NCI-H2107 treated with DMSO at 0.1 percent for 48 hours (cell line): ENCODE measurements around the gene NDOR1.
A peak's percentile ranks its signal among the peaks of the same experiment; 100 is the strongest.

Experiments used
- DNase-seq: peaks from one replicate; lab custom pipeline; 2025; ENCODE audit not compliant: unreplicated experiment; lab: John Stamatoyannopoulos, UW

Gene NDOR1

GRCh38 chr9:137205126-137206069 lies at the start of gene NDOR1, which contains the start of gene TMEM203:
Gene NDOR1 (plus strand): TSS chr9:137205700. CDS start chr9:137205778, 78 bp downstream.
Gene TMEM203 (minus strand): TSS chr9:137205648. CDS start chr9:137205414, 234 bp downstream.
- DNase-seq: peak; percentile 42

DNA sequence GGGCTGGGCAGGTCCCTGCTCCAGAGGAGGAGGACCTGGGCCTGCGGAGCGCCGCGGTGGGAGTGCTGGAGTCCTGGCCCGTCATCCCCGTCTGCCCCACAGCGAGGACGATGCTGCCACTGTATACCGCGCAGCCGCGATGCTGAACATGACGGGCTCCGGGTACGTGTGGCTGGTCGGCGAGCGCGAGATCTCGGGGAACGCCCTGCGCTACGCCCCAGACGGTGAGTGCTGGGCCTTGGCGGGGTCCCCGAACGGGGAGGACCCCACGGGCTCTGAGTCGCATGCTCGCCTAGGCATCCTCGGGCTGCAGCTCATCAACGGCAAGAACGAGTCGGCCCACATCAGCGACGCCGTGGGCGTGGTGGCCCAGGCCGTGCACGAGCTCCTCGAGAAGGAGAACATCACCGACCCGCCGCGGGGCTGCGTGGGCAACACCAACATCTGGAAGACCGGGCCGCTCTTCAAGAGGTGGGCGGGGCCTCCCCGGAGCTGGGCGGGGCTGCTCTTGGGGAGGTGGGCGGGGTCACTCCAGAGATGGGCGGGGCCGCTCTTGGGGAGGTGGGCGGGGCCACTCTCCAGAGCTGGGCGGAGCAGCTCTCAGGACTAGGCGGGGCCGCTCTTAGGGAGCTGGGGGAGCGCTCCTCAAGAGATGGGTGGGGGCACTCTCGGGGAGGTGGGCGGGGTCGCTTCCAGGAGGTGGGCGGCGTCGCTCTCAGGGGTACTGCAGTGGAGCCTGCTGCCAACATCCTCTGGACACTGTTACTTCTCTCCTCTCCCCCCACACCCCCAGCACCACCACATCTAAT lies 48.7 kb upstream of the NDOR1 start:
- no peak for DNase-seq

- no peak for DNase-seq
Observed at GRCh38 chr9:137157618-137158415, 47.7 kb upstream of the NDOR1 start.

GRCh38 chr9:137158625-137159024 lies 46.9 kb upstream of the NDOR1 start:
- DNase-seq: no peak

- no peak for DNase-seq
Observed at GRCh38 chr9:137159105-137160053, 46.1 kb upstream of the NDOR1 start.

DNA sequence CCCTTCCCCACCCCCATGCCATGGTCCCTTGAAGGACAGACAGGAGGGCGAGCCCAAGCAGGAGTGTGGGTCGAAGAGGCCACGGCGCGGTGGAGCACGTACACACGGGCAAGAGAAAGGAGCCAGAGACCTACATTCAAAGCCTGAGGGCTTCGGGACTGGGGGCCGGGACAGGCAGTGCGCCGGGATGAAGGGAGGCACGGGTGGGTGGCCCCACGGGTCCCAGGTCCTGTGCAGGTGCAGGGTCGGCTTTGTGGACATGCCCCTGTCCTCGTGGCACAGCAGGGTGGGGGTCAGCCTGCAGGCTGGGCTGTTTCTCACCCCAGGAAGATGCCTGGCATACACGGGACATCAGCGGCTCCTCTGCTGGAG lies 45.5 kb upstream of the NDOR1 start:
- no peak for DNase-seq

DNA sequence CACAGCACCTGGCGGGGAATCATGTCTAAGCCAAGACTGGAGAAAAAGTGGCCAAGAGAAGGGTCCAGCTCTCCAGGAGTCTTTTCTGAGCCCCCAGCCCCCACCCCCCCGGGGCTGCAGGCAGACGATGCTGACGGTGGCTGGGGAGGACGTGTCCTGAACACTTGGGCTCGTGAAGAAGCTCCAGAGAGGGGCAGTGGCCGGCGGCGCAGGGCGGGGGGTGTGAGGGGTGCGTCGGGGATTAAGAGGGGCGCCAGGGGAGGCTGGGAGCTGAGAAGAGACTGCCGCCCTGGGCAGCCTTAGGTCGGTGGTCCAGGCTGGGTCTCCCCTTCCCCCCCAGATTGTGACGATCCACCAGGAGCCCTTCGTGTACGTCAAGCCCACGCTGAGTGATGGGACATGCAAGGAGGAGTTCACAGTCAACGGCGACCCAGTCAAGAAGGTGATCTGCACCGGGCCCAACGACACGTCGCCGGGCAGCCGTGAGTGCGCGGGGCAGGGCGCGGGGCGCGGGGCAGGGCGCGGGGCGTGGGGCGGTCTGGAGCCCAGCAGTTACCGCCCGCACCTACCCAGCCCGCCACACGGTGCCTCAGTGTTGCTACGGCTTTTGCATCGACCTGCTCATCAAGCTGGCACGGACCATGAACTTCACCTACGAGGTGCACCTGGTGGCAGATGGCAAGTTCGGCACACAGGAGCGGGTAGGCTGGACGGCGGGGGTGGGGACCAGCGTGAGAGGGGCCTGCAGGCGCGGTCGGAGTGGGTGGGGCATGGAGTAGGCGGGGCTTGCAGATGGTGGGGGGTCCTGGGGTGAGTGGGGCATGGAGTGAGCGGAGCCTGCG lies 44.6 kb upstream of the NDOR1 start:
- no peak for DNase-seq

GRCh38 chr9:137161558-137162486 lies 43.7 kb upstream of the NDOR1 start:
- DNase-seq: no peak

DNA sequence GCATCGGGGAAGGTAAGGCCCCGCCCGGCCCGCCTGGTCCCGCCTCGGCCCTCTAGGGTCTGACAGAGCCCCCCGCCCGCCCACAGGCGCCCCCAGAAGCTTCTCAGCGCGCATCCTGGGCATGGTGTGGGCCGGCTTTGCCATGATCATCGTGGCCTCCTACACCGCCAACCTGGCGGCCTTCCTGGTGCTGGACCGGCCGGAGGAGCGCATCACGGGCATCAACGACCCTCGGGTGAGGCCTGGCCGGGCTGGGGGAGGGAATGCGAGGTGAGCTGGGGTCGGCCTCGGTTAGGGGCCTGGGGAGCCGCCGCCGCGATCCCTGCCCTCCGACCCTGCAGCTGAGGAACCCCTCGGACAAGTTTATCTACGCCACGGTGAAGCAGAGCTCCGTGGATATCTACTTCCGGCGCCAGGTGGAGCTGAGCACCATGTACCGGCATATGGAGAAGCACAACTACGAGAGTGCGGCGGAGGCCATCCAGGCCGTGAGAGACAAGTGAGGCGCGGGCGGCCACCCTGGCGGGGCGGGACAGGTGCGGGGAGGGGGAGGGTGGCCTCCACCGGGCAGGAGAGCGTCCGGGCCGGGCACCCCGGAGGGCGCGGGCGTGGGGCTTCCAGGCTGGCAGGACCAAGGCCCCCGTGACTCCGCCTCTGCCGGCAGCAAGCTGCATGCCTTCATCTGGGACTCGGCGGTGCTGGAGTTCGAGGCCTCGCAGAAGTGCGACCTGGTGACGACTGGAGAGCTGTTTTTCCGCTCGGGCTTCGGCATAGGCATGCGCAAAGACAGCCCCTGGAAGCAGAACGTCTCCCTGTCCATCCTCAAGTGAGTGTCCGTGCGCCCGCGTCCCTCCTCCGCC lies 42.8 kb upstream of the NDOR1 start:
- no peak for DNase-seq

GRCh38 chr9:137163365-137163715 lies 42.2 kb upstream of the NDOR1 start:
- DNase-seq: no peak

GRCh38 chr9:137163805-137164204 lies 41.7 kb upstream of the NDOR1 start:
- DNase-seq: no peak

- no peak for DNase-seq
Observed at GRCh38 chr9:137164370-137165249, 40.9 kb upstream of the NDOR1 start.

DNA sequence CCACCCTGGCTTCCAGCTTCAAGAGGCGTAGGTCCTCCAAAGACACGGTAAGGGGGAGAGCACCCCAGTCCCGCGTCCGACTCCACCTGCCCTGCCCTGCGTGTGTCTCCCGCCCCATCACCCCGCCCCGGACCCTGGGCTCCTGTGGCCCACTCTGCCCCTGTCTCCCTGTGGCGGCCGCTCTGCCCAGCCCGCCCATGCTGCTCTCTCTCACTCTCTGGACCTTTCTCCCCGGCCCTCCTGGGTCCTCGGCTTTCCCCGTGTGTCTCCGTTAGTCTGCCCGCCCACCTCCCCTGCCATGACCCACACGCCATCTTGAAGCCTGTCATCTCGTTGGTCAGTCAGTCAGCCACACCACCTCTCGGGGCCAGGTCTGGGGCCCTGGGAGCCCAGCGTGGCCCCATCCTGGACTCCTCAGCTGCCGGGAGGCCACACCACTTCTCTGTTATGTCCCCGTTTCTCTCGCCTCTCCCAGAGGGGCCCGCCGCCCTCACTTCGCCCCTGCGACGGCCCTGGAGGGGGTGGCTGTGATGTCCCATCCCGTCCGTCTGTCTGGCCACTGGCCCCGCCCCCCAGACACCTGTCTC lies 40.2 kb upstream of the NDOR1 start:
- DNase-seq: no peak

DNA sequence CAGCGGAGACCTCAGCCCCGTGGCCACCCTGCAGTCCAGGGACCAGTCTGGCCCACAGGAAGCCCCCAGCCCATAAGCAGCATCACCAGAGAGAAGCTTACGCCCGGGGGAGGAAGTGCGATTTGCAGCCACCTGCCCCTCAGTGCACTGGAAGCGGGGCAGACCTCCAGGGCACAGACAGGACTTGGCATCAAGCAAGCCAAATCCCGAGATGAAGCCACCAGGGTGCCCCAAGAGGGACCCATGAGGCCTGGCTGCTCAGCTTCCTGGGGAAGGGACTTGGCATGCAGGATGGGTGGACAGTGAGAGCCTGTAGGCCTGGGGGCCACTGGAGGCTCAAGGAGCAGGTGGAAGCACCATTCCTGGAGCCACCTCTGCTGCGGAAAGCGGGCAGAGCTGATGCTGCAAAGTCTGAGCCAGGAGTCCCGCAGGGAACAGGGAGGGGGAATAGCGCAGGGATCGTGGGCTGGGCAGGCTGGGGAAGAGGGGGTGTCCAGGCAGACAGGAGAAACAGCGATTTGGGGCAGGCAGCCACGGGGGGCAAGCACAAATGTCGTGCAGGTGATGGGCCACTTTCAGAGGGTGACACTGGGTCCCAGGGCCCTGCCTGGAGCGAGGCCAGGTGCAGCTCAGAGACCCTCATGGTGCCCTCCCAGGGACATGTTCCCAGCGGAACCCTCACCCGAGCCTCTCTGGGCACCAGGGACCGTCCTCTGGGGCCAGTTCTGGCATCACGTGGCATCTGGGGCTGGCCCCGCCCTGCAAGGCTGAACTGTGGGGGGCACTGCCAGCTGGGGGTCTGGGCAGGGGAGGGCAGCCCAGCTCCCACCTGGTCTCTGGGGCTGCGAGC lies 38.9 kb upstream of the NDOR1 start:
- no peak for DNase-seq

GRCh38 chr9:137167277-137167746 lies 38.2 kb upstream of the NDOR1 start:
- no peak for DNase-seq
